DMS 273 (cell line): ENCODE data around the gene CHRDL2.
"Not testable (repeated sequence)": the region's sequence is repeated elsewhere in the genome, so short reads cannot be mapped to it uniquely, and the experiment has no call there.

Experiments
- DNase-seq: peaks from one replicate; lab custom pipeline; 2025; ENCODE audit not compliant: unreplicated experiment; lab: John Stamatoyannopoulos, UW

CHRDL2 gene

GRCh38 chr11:74731301-74732094 is at the start of gene CHRDL2:
Gene CHRDL2 (minus strand): TSS chr11:74731426. CDS start chr11:74730888, 538 bp downstream.
- peak; percentile 58 for DNase-seq

DNA sequence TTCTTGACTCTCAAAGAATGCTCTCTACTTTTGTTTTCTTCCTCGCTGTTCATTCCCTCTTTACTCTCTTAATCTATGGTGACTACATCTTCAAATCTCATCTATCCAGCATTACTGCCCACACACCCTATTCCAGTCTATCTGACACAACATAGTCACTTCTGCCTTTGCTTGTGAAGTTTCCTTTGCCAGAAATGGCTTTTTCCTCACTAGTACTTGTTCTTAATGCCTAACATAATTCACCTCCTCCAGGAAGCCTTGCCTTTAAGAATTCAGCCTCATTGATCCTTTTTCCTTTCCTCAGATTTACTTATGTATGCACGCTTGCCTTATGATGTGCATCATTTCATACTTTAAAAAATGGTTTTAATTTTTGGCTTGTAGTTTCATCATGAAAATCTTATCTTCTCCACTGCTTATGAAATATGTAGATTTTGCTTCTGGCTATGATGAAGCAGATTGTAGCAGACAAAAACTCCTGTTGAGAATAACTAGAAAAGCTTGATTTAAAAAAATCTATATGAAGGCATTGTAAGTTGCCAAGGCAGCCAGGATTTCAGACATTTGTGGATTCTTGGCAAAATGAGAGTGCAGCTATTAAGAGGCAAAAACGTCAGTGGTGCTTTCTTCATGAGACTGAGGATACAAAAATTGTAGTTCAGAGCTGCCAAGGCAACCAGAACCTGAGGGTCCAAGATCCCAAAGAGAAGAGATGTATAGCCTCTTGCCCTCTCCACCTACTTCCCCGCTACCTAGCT is 49.2 kb upstream of the CHRDL2 start:
- DNase-seq: no peak

DNA sequence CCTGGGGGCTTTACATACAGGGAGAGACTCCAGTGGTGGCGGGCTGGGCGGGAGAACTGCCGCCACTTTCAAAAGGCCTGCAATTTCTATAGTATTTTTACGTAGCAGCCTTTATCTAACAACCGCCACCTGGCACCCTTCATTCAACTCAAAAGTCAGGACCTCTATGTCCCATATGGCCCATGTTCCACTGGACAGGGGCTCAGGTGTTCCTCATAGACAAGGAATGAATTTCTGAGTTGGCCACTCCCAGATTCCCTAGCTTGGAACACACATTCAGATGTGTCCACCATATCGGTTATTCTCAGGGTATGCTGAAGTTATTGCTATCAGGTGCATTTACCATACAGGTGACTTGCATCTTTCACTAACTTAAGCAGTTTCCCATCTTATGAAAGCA is 47.4 kb upstream of the CHRDL2 start:
- DNase-seq: no peak

DNA sequence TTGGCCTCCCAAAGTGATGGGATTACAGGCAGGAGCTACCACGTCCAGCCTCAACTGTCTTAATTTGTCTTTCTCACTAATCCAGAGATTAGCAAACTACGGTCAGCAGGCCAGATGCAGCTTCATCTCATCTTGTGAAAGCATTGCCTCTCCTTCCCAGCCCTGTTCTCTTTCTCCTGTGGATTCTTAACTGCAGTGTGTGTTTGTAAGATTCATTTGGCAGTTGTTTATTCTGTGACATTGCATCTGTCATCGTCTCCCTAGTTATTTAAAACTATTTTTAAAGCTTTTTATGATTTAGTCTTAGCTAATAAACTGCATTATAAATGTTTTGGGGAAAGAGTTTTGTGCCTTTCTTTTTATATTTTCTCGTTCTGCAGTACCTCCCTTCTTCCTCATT is 46.7 kb upstream of the CHRDL2 start:
- DNase-seq: no peak

- no peak for DNase-seq
Observed at GRCh38 chr11:74777038-74777437, 45.8 kb upstream of the CHRDL2 start.

GRCh38 chr11:74776546-74776945 is 45.3 kb upstream of the CHRDL2 start:
- no peak for DNase-seq

DNA sequence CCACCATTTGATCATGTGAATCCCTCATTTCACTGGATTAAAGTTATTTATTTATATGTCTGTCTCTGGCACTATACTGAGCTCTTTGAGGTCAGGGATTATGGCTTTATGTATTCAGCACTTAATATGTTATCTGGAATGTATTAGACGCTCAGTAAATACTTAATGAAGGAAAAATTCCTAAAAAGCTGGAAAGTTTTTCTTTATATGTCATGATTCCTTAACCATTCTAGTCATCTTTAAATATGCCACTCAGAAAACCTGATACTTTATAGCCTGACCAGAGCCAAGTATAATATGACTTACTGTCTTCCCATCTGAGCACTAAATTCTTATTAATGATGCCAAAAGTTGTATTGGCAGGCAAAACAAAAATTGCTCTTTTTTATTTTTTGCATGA is 44.5 kb upstream of the CHRDL2 start:
- no peak for DNase-seq

DNA sequence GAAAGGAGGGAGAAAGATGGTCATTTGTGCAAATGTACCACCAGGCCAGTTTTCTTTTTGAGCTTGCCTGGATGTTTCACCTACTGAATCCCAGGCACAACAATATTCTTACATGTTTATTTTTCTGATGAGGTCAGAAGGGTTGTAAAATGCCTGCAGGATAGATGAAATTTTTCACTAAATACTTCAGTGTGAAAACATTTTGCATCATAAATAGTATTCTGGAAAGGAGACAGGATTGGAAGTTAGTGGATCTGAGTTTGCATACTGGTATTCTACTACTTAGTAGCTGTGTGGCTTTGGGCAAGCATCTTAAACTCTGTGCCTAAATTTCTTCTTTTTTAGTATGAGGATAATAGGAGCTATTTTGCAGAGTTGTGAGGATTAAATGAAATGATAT is 42.2 kb upstream of the CHRDL2 start:
- no peak for DNase-seq

DNA sequence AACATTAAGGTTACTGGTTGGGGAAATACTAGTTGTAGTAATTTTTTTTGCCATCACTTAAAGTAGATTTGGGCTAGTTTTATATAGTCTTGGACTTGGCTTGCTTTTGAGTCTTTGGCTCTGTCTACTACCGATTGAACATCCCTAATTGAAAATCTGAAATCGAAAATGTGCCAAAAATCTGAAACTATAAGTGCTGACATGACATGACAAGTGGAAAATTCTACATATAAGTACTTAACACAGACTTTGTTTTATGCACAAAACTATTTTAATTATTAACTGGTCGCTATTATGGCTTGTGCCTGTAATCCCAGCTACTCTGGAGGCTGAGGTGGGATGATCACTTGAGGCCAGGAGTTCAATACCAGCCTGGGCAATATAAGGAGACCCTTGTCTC is 39.9 kb upstream of the CHRDL2 start:
- no peak for DNase-seq

GRCh38 chr11:74770456-74770855 is 39.2 kb upstream of the CHRDL2 start:
- no peak for DNase-seq

- no peak for DNase-seq
Observed at GRCh38 chr11:74769055-74769707, 38.0 kb upstream of the CHRDL2 start.

DNA sequence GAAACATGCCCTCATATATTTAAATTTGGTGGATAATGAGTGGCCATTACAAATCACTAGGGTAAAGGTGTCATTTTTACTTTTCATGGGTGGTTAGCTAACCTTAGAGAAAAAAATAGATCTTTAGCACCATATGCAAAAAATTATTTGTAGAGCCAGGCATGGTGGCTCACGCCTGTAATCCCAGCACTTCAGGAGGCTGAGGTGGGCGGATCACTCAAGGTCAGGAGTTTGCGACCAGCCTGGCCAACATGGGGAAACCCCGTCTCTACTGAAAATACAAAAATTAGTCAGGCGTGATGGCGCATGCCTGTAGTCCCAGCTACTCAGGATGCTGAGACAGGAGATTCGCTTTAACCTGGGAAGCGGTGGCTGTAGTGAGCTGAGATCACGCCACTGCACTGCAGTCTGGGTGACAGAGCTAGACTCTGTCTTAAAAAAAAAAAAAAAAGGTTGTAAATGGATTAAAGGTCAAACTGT is 37.0 kb upstream of the CHRDL2 start:
- not testable (repeated sequence) for DNase-seq

DNA sequence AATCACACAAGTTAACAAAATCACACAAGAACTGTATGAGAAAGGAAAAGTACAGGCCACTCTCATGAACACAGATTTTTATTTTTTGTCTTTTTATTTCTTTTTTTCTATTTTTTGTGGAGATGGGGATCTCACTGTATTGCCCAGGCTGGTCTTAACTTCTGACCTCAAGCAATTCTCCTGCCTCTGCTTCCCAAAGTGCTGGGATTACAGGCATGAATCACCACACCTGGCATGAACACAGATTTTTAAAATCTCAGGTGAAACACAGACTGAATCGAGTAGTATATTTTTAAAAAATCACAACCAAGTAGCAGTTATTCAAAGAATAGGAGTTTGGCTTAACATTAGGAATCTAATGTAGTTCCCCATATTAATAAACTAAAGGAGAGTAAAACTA is 35.7 kb upstream of the CHRDL2 start:
- no peak for DNase-seq

DNA sequence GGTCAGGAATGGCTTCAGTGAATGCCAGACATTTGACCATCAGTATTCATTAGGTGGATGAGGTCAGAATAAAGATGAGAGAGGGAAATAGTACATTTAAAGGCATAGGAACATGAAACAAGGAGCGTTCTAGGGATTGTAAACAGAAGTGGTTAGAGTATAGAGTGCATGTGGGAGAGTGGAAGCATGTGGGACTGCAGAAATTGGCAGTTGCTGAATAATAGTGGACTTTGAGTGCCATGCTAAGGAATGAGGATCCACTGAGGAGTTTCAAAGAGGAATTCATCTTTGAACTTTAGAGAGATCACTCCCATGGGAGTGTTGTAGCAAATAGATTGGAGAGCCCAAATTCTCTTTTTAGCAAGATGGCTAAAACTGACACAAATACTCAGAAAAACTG is 25.3 kb upstream of the CHRDL2 start:
- no peak for DNase-seq

- DNase-seq: no peak
Observed at GRCh38 chr11:74755395-74755995, 24.3 kb upstream of the CHRDL2 start.

- no peak for DNase-seq
Observed at GRCh38 chr11:74754507-74755252, 23.5 kb upstream of the CHRDL2 start.

GRCh38 chr11:74751303-74751702 is 20.1 kb upstream of the CHRDL2 start:
- DNase-seq: no peak

DNA sequence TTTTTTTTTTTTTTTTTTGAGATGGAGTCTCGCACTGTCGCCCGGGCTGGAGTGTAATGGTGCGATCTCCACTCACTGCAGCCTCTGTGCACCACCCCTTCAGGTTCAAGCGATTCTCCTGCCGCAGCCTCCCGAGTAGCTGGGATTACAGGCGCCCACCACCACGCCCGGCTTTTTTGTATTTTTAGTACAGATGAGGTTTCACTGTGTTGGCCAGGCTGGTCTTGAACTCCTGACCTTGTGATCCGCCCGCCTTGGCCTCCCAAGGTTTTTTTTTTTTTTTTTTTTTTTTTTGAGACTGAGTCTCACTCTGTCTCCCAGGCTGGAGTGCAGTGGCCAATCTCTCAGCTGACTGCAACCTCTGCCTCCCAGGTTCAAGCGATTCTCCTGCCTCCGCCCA is 19.4 kb upstream of the CHRDL2 start:
- not testable (repeated sequence) for DNase-seq

DNA sequence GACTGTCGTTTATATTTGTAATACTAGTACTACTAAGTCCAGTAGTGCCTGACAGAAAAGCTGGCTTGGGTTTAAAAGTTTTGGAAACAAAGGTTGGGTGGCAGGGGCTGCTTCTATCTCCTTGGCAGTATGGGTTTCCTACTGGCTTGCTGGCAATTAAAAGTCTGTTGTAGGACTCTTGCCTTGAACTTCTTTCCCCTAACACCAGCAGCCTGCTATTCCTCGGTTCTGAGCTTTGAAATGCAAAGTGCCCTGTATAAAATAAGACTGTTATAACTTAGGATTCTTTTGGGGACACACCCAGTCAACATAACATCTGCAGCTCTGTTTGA is 18.7 kb upstream of the CHRDL2 start:
- peak; percentile 31 for DNase-seq

GRCh38 chr11:74749127-74749964 is 18.1 kb upstream of the CHRDL2 start:
- peak; percentile 72 for DNase-seq
